Activated CD4-positive, alpha-beta T cell treated with anti-CD3 and anti-CD28 coated beads for 24 hours (primary cell): Measurements from ENCODE around the gene DNAJC4.
A peak's percentile ranks its signal among the peaks of the same experiment; 100 is the strongest.

Source experiments
- DNase-seq, 2 donors: peaks; one replicate each; pipeline ENCODE4 v3.0.0-alpha.2; 2020; ENCODE audit warnings: low read depth in 2 of 2

DNAJC4 gene

GRCh38 chr11:64208086-64208795, 22.1 kb upstream of the DNAJC4 start:
- DNase-seq: no peak

GRCh38 chr11:64208796-64209562, 21.4 kb upstream of the DNAJC4 start:
- no peak for DNase-seq

GRCh38 chr11:64209563-64209843, 20.8 kb upstream of the DNAJC4 start:
- no peak for DNase-seq

GRCh38 chr11:64210301-64211020, 19.9 kb upstream of the DNAJC4 start:
- no peak for DNase-seq

- no peak for DNase-seq
These were observed 19.0 kb upstream of the DNAJC4 start for GRCh38 chr11:64211181-64211872.

GRCh38 chr11:64216879-64217278, 13.5 kb upstream of the DNAJC4 start:
- DNase-seq: no peak

GRCh38 chr11:64218628-64219353, 11.6 kb upstream of the DNAJC4 start:
- no peak for DNase-seq

- DNase-seq: no peak
These were observed 11.0 kb upstream of the DNAJC4 start for GRCh38 chr11:64219354-64219684.

- no peak for DNase-seq
These were observed 10.6 kb upstream of the DNAJC4 start for GRCh38 chr11:64219755-64220154.

- DNase-seq: no peak
These were observed 10.1 kb upstream of the DNAJC4 start for GRCh38 chr11:64220271-64220670.

GRCh38 chr11:64220798-64221197, 9.6 kb upstream of the DNAJC4 start:
- DNase-seq: no peak

- no peak for DNase-seq
These were observed 7.7 kb upstream of the DNAJC4 start for GRCh38 chr11:64222651-64223000.

- DNase-seq: no peak
These were observed 7.2 kb upstream of the DNAJC4 start for GRCh38 chr11:64223001-64223651.

GRCh38 chr11:64224151-64224890, 6.0 kb upstream of the DNAJC4 start:
- no peak for DNase-seq

- DNase-seq: no peak
These were observed 5.3 kb upstream of the DNAJC4 start for GRCh38 chr11:64224891-64225607.

GRCh38 chr11:64225608-64226506, 4.5 kb upstream of the DNAJC4 start, which contains the start of the genes NUDT22 and TRPT1:
Gene NUDT22, plus strand, starts transcription at chr11:64226274. Its CDS starts 379 bp downstream, at chr11:64226653.
Gene TRPT1, minus strand, starts transcription at chr11:64226186. Its CDS starts 326 bp downstream, at chr11:64225860.
- peak; percentile 93 to 94 for DNase-seq

GRCh38 chr11:64226507-64227051, 3.8 kb upstream of the DNAJC4 start:
- peak in 1 of 2 donors; percentile 57 for DNase-seq

- DNase-seq: no peak
These were observed 2.9 kb upstream of the DNAJC4 start for GRCh38 chr11:64227405-64227956.
